ENCODE data around the gene SLCO1A2.
"Not testable (repeated sequence)": the region's sequence is repeated elsewhere in the genome, so short reads cannot be mapped to it uniquely, and the experiment has no call there.

SLCO1A2 gene

GRCh38 chr12:21334771-21335325, at the start of gene SLCO1A2:
SLCO1A2 (minus strand) TSS chr12:21334917; CDS start chr12:21334647, 270 bp downstream.
- no peak for DNase-seq

GRCh38 chr12:21384261-21384660, 49.5 kb upstream of the SLCO1A2 start:
- DNase-seq = no peak

GRCh38 chr12:21381320-21381719, 46.6 kb upstream of the SLCO1A2 start:
- not testable (repeated sequence) for DNase-seq

GRCh38 chr12:21379218-21379617, 44.5 kb upstream of the SLCO1A2 start:
- DNase-seq = no peak

- DNase-seq = no peak
Observed at GRCh38 chr12:21372602-21373001, 37.9 kb upstream of the SLCO1A2 start, which contains the start of gene IAPP. IAPP (plus strand) TSS chr12:21372902; CDS start chr12:21373352, 450 bp downstream.

GRCh38 chr12:21370845-21371449, 36.2 kb upstream of the SLCO1A2 start:
- DNase-seq = no peak

- no peak for DNase-seq
Observed at GRCh38 chr12:21369141-21369980, 34.6 kb upstream of the SLCO1A2 start.

- DNase-seq = not testable (repeated sequence)
Observed at GRCh38 chr12:21360632-21361031, 25.9 kb upstream of the SLCO1A2 start.

GRCh38 chr12:21354641-21355040, 19.9 kb upstream of the SLCO1A2 start:
- no peak for DNase-seq

- DNase-seq = no peak
Observed at GRCh38 chr12:21353948-21354347, 19.2 kb upstream of the SLCO1A2 start.

- DNase-seq = no peak
Observed at GRCh38 chr12:21353487-21353886, 18.8 kb upstream of the SLCO1A2 start.

GRCh38 chr12:21350975-21351374, 16.3 kb upstream of the SLCO1A2 start:
- DNase-seq = no peak

- no peak for DNase-seq
Observed at GRCh38 chr12:21346542-21347205, 12.0 kb upstream of the SLCO1A2 start.

GRCh38 chr12:21343636-21344035, 8.9 kb upstream of the SLCO1A2 start:
- DNase-seq = no peak

GRCh38 chr12:21341769-21342168, 7.1 kb upstream of the SLCO1A2 start:
- DNase-seq = no peak

GRCh38 chr12:21340403-21340802, 5.7 kb upstream of the SLCO1A2 start:
- no peak for DNase-seq

- no peak for DNase-seq
Observed at GRCh38 chr12:21339921-21340320, 5.2 kb upstream of the SLCO1A2 start.

GRCh38 chr12:21337959-21338744, 3.4 kb upstream of the SLCO1A2 start:
- DNase-seq = no peak

GRCh38 chr12:21337453-21337852, 2.7 kb upstream of the SLCO1A2 start:
- DNase-seq = no peak

- DNase-seq = no peak
Observed at GRCh38 chr12:21336656-21337055, 1.9 kb upstream of the SLCO1A2 start.

- no peak for DNase-seq
Observed at GRCh38 chr12:21330682-21331253, 3.9 kb downstream of the SLCO1A2 start.

GRCh38 chr12:21328578-21328977, 6.1 kb downstream of the SLCO1A2 start:
- DNase-seq = no peak

All from activated T-cell treated with anti-CD3 and anti-CD28 coated beads, Interleukin-2, amount 50 U/mL, for 48 hours (primary cell).